Measurements from ENCODE around the gene GRK5. TPM values are rescaled to one million over a fixed set of nuclear protein-coding genes. Genes with fewer than 3 reads are reported as not detected.

The GRK5 gene
- total RNA-seq, 1 donor from 2014 or later: 68.7 TPM

DNA sequence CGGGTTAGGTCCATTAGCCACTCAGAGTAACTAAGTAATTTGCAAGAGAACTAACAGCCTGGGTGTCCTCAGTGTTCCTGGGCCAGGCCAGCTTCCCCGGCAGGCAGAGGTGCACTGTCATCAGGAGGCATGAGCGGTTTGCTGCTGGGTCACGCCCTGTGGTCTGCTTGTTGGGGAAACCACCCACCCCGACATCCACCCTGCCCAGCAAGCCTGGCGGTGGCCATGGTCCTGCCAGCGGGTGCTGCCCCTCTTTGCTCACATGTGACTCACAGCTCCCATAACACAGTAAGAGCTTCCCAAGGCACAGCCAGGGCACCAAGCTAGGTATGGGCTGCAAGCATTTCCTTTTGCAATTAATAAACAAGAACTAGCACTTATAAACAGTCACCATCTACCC lies 259.3 kb downstream of the GRK5 start:
- Histone ChIP-seq H3K9me3 (no peaks in the 10 kb centered on the region), H3K4me3 (no peak overlapping the region), H3K36me3 (no peaks in the 10 kb centered on the region), H3K4me1 (no peaks in the 10 kb centered on the region), H3K27me3 (ENCODE audit: low read depth) (no peaks in the 10 kb centered on the region), H3K27ac (no peak overlapping the region)
- ATAC-seq (no peak), DNase-seq (no peak)
- no peak for TF ChIP-seq CTCF (IDR thresholded peaks at IDR 0.05)
- intact Hi-C loops (cut with DNase I): no loop called here

DNA sequence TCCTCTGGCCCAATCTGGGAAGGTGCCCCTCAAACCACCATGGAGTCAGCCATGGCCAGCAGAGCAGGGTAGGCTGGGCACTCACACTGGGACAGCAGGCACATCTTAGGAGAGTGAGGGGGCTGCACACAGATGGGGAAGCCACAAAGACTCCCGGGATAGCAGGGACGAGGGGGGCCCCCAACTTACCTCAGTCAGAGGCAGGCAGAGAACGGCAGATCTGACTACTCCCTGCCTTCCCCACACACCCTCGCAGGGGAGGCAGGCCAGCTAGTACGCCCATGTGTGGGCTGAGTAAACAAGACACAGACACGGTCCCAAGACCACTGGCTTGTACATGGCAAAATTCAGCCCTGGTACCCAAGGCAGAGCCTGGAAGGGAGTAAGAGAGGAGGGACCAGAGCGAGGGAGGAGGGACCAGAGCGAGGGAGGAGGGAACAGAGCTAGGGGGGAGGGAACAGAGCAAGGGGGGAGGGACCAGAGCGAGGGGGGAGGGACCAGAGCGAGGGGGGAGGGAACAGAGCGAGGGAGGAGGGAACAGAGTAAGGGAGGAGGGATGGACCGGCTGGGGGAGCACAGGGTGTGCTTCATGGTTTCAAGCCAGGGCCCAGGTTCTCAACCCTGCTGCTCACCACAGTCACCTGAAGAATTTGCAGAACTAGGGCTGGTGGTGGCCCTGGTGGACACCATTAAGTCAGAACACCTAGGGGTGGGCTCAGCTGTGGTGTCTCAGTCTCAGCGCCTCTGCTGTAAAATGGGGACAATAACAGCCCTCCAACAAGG lies 261.4 kb downstream of the GRK5 start:
- ATAC-seq (no peak), DNase-seq (no peak)
- no peak for TF ChIP-seq CTCF (IDR thresholded peaks at IDR 0.05)
- no peaks in the 10 kb centered on the region for H3K9me3 ChIP-seq
- H3K27ac ChIP-seq: no peak overlapping the region
- no peaks in the 10 kb centered on the region for H3K4me1 ChIP-seq
- H3K36me3 ChIP-seq: no peaks in the 10 kb centered on the region
- no peak overlapping the region for H3K4me3 ChIP-seq
- intact Hi-C loops (cut with DNase I): no loop called here
- no peaks in the 10 kb centered on the region for H3K27me3 ChIP-seq (ENCODE audit: low read depth)

DNA sequence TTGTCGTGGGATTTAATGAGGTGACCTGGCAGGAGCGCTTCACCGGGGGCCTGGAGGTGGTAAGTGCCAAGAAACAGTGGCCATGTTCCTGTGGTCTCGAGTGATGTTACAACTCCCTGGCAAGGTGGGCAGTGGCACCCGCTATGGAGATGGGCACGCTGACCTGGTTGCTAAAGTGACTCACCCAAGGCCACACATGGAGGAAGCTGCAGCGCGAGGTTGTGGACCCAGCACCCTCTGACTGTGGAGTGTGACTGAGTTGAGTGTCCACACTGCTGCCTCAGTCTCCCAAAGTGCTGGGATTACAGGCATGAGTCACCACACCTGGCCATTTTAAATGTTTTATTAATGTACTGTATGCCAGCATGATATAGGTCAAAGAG lies 261.9 kb downstream of the GRK5 start:
- ATAC-seq (no peak), DNase-seq (no peak)
- intact Hi-C loops (cut with DNase I): no loop called here
- no peaks in the 10 kb centered on the region for H3K27me3 ChIP-seq (ENCODE audit: low read depth)
- no peaks in the 10 kb centered on the region for H3K36me3 ChIP-seq
- no peak for TF ChIP-seq CTCF (IDR thresholded peaks at IDR 0.05)
- no peaks in the 10 kb centered on the region for H3K9me3 ChIP-seq
- no peaks in the 10 kb centered on the region for H3K4me1 ChIP-seq
- H3K4me3 ChIP-seq: no peak overlapping the region
- H3K27ac ChIP-seq: no peak overlapping the region

GRCh38 chr10:119469846-119470245 lies 262.5 kb downstream of the GRK5 start:
- TF ChIP-seq CTCF (IDR thresholded peaks at IDR 0.05): no peak
- intact Hi-C loops (cut with DNase I): no loop called here

DNA sequence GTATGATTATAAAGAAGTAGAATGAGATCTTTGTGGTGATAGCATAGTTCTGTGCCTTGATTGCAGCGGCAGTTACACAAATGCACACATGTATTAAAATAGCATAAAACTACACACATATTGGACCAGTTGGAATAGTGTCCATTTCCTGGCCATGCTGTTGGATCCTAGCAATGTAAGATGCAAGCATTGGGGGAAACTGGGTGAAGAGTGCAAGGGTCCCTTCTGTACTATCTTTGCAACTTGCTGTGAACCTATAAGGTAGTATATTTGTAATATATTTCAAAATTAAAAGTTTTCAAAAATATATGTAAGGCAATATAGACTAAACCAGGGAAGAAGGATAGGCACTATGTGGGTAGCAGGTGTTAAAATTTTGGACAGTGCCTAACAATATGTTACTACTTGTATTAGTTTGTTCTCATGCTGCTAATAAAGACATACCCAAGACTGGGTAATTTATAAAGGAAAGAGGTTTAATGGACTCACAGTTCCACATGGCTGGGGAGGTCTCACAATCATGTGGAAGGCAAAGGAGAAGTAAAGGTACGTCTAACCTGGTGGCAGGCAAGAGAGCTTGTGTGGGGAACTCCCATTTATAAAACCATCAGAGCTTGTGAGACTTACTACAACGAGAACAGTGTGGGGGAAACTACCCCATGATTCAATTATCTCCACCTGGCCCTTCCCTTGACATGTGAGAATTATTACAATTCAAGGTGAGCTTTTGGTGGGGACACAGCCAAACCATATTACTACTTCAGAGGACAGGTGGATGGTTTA lies 263.7 kb downstream of the GRK5 start:
- no peak for ATAC-seq

More at GRCh38 chr10:119469846-119470245, 262.5 kb downstream of the GRK5 start:
- no peaks in the 10 kb centered on the region for H3K4me1 ChIP-seq
- DNase-seq (no peak), ATAC-seq (no peak)
- H3K4me3 ChIP-seq: no peak overlapping the region
- no peaks in the 10 kb centered on the region for H3K9me3 ChIP-seq
- no peaks in the 10 kb centered on the region for H3K36me3 ChIP-seq
- no peaks in the 10 kb centered on the region for H3K27me3 ChIP-seq (ENCODE audit: low read depth)
- no peak overlapping the region for H3K27ac ChIP-seq

More for the DNA sequence above, 263.7 kb downstream of the GRK5 start:
- TF ChIP-seq CTCF (IDR thresholded peaks at IDR 0.05): no peak
- Histone ChIP-seq H3K36me3 (no peaks in the 10 kb centered on the region), H3K9me3 (no peaks in the 10 kb centered on the region), H3K27ac (no peak overlapping the region), H3K4me1 (no peaks in the 10 kb centered on the region), H3K4me3 (no peak overlapping the region), H3K27me3 (ENCODE audit: low read depth) (no peaks in the 10 kb centered on the region)
- DNase-seq: no peak
- intact Hi-C loops (cut with DNase I): no loop called here
